Neural cell (in vitro differentiated cells): ENCODE measurements around the gene NOM1.
A peak's percentile ranks its signal among the peaks of the same experiment; 100 is the strongest.

Source experiments
- EZH2 ChIP-seq: fragments of 200-600, 300-800 bp; shearing (Covaris generic), sonication (generic); IDR thresholded peaks from 2 replicates; pipeline ENCODE4 v1.6.1; 2014; ENCODE audit warnings: antibody characterized with exemption, low read length, borderline replicate concordance, mild to moderate bottlenecking; ENCODE audit not compliant: insufficient read depth, poor library complexity, severe bottlenecking
- POLR2AphosphoS5 ChIP-seq: IDR thresholded peaks from 2 replicates; pipeline ENCODE4 v1.6.1; 2012
- SMC3 ChIP-seq: fragments of 450-650 bp; conservative IDR thresholded peaks from 2 replicates; pipeline ENCODE4 v1.6.1; 2014; ENCODE audit warnings: antibody characterized with exemption, mild to moderate bottlenecking, moderate library complexity; ENCODE audit not compliant: poor library complexity
- TF ChIP-seq, protein P1 (sequence below): fragments of 450-650 bp; IDR thresholded peaks from 2 replicates; pipeline ENCODE4 v1.5.1; 2014; ENCODE audit warnings: antibody characterized with exemption, mild to moderate bottlenecking, moderate library complexity; ENCODE audit not compliant: poor library complexity, severe bottlenecking

DNA sequence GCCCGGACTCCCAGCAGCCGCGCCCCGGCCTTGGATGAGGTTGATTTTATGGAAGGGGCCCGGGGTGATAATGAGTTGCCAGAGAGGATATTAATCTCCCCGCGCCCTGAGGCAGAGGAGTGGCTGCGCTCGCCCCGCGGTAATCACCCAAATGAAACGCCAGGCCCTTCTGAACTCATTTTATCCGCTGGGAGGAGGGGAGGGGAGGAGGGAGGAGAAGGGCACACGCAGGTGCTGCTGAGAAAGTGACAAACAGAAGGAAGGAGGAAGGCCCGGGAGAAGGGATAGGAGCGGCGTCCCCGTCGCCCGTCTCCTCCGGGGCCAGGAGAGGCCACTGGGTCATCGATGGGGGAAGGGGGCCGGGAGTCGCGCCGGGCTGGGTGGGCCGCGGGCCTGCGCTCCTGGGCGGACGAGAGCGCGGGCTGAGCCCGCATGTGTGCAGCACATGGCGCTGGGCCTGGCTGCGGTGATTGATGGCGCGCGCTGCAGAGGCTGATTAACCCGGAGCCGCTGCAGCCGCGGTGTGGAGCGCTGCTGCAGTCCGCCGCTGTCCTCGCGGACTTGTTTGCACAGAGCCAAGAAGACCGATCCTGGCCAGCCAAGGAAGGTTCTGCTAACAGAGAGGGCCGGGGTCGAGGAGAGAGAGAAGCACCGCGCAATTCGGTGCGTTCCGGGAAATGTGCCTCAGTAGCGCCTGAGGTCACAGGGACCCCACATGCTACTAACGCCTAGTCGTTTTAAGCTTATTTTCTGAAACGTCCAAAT, 54.4 kb downstream of the NOM1 start:
- peak; percentile 60 for TF ChIP-seq POLR2AphosphoS5
- TF ChIP-seq, protein P1, sequence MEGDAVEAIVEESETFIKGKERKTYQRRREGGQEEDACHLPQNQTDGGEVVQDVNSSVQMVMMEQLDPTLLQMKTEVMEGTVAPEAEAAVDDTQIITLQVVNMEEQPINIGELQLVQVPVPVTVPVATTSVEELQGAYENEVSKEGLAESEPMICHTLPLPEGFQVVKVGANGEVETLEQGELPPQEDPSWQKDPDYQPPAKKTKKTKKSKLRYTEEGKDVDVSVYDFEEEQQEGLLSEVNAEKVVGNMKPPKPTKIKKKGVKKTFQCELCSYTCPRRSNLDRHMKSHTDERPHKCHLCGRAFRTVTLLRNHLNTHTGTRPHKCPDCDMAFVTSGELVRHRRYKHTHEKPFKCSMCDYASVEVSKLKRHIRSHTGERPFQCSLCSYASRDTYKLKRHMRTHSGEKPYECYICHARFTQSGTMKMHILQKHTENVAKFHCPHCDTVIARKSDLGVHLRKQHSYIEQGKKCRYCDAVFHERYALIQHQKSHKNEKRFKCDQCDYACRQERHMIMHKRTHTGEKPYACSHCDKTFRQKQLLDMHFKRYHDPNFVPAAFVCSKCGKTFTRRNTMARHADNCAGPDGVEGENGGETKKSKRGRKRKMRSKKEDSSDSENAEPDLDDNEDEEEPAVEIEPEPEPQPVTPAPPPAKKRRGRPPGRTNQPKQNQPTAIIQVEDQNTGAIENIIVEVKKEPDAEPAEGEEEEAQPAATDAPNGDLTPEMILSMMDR = no peak
- no peak for TF ChIP-seq SMC3
- peak; percentile 35 for TF ChIP-seq EZH2
